IMR-90 (cell line): ENCODE measurements around the gene RUNX2. TPM values are rescaled to one million over a fixed set of nuclear protein-coding genes. Genes with fewer than 3 reads are reported as not detected.
A peak's percentile ranks its signal among the peaks of the same experiment; 100 is the strongest.

Experiments used
- ATAC-seq: fragments of 200-7000 bp; cut with Tn5 transposase; 2 replicates; pipeline ENCODE4 v1.9.1; 2020; ENCODE audit warnings: low read depth, mild to moderate bottlenecking, moderate library complexity
- BruUV-seq: library from RNA; stranded (reverse); fragments of 400-500 nt; replicated peaks from 2 replicates; lab custom pipeline; 2021; lab: Mats Ljungman, UMichigan
- CTCF ChIA-PET: fragments of 300-600 bp; formaldehyde crosslinking; extraction: SDS; loops from one replicate; lab custom pipeline; 2021; ENCODE audit warnings: antibody characterized with exemption; lab: Yijun Ruan, JAX
- POLR2A ChIA-PET: fragments of 300-600 bp; sonication (Branson Sonifier 250); formaldehyde crosslinking; loops from one replicate; lab custom pipeline; 2022; ENCODE audit warnings: antibody characterized with exemption; ENCODE audit not compliant: unreplicated experiment; lab: Charles Lee
- DNase-seq: peaks from one replicate; pipeline ENCODE4 v3.0.0; 2013
- H2AFZ ChIP-seq: replicated peaks from 2 replicates; pipeline ENCODE3; 2013; ENCODE audit warnings: low read length, mild to moderate bottlenecking; ENCODE audit not compliant: poor library complexity
- H2AK5ac ChIP-seq: 2 replicates; pipeline ENCODE4 v1.6.1; 2013; ENCODE audit warnings: low read depth, low read length, inconsistent platforms
- H2AK9ac ChIP-seq: replicated peaks from 2 replicates; pipeline ENCODE3; 2013; ENCODE audit warnings: mild to moderate bottlenecking, low read depth, low read length, moderate library complexity; ENCODE audit not compliant: poor library complexity
- H2BK120ac ChIP-seq: 2 replicates; pipeline ENCODE4 v1.6.1; 2013; ENCODE audit warnings: low read depth, low read length, inconsistent platforms
- H2BK15ac ChIP-seq: 3 replicates; pipeline ENCODE4 v1.6.1; 2013; ENCODE audit warnings: low read depth, low read length, inconsistent platforms
- H2BK20ac ChIP-seq: 2 replicates; pipeline ENCODE4 v1.6.1; 2013; ENCODE audit warnings: low read depth, mild to moderate bottlenecking, inconsistent platforms, low read length, moderate library complexity
- H2BK5ac ChIP-seq: 2 replicates; pipeline ENCODE4 v1.6.1; 2013; ENCODE audit warnings: mild to moderate bottlenecking, low read depth, low read length, inconsistent platforms; ENCODE audit not compliant: poor library complexity, severe bottlenecking
- H3K14ac ChIP-seq: replicated peaks from 2 replicates; pipeline ENCODE4 v1.6.1; 2013; ENCODE audit warnings: low read depth, low read length, inconsistent platforms
- H3K18ac ChIP-seq: 2 replicates; pipeline ENCODE4 v1.6.1; 2013; ENCODE audit warnings: low read depth, low read length, control low read depth
- H3K23ac ChIP-seq: 2 replicates; pipeline ENCODE4 v1.6.1; 2013; ENCODE audit warnings: low read depth, low read length, inconsistent platforms
- H3K27ac ChIP-seq: 2 replicates; pipeline ENCODE4 v1.5.1; 2013; ENCODE audit warnings: mild to moderate bottlenecking, control low read depth, low read length; ENCODE audit not compliant: insufficient read depth
- H3K27me3 ChIP-seq: 2 replicates; pipeline ENCODE4 v1.6.1; 2013; ENCODE audit warnings: low read length; ENCODE audit not compliant: control insufficient read depth, insufficient read depth
- H3K36me3 ChIP-seq: 2 replicates; pipeline ENCODE4 v1.6.1; 2013; ENCODE audit warnings: low read length, mixed read lengths; ENCODE audit not compliant: control insufficient read depth, insufficient read depth
- H3K4ac ChIP-seq: 2 replicates; pipeline ENCODE4 v1.6.1; 2013; ENCODE audit warnings: low read depth, low read length, inconsistent platforms
- H3K4me1 ChIP-seq: 2 replicates; pipeline ENCODE4 v1.6.1; 2013; ENCODE audit warnings: low read length, mixed read lengths; ENCODE audit not compliant: control insufficient read depth, insufficient read depth
- H3K4me2 ChIP-seq: 2 replicates; pipeline ENCODE4 v1.6.1; 2013; ENCODE audit warnings: low read depth, mild to moderate bottlenecking, control low read depth, low read length, moderate library complexity
- H3K4me3 ChIP-seq: 2 replicates; pipeline ENCODE4 v1.5.1; 2013; ENCODE audit warnings: low read depth, mild to moderate bottlenecking, control low read depth, low read length, moderate library complexity; ENCODE audit not compliant: insufficient read depth
- H3K56ac ChIP-seq: 2 replicates; pipeline ENCODE4 v1.6.1; 2013; ENCODE audit warnings: low read length, inconsistent platforms; ENCODE audit not compliant: insufficient read depth; ENCODE audit errors: extremely low read depth
- H3K79me1 ChIP-seq, 2 experiments: 2 replicates each; pipeline ENCODE4 v1.6.1; 2013; ENCODE audit warnings: low read length in 2 of 2, inconsistent platforms in 1 of 2, low read depth in 1 of 2
- H3K9ac ChIP-seq: 2 replicates; pipeline ENCODE4 v1.6.1; 2013; ENCODE audit warnings: low read depth, low read length, control low read depth
- H3K9me1 ChIP-seq: 2 replicates; pipeline ENCODE4 v1.6.1; 2013; ENCODE audit warnings: low read length, inconsistent platforms; ENCODE audit not compliant: insufficient read depth
- H3K9me3 ChIP-seq: 2 replicates; pipeline ENCODE4 v1.6.1; 2013; ENCODE audit warnings: low read length; ENCODE audit not compliant: control insufficient read depth, insufficient read depth
- H4K20me1 ChIP-seq: 2 replicates; pipeline ENCODE4 v1.6.1; 2013; ENCODE audit warnings: low read length, inconsistent platforms; ENCODE audit not compliant: insufficient read depth
- H4K5ac ChIP-seq: 2 replicates; pipeline ENCODE4 v1.6.1; 2013; ENCODE audit warnings: mild to moderate bottlenecking, low read depth, low read length, control low read depth
- H4K8ac ChIP-seq, 2 experiments: 2 replicates each; pipeline ENCODE4 v1.6.1; 2013; ENCODE audit warnings: low read depth in 2 of 2, low read length in 2 of 2, control low read depth in 1 of 2, inconsistent platforms in 1 of 2
- H4K91ac ChIP-seq: 2 replicates; pipeline ENCODE4 v1.6.1; 2013; ENCODE audit warnings: low read depth, low read length, inconsistent platforms; ENCODE audit not compliant: insufficient read depth
- BHLHE40 ChIP-seq: fragments of 150-350 bp; IDR thresholded peaks from 2 replicates; pipeline ENCODE4 v1.6.1; 2016; ENCODE audit warnings: mild to moderate bottlenecking, low read depth, low read length
- CEBPB ChIP-seq: IDR thresholded peaks from 2 replicates; pipeline ENCODE4 v1.6.1; 2012; ENCODE audit warnings: low read depth, low read length, improper control_type of control experiment
- MAFK ChIP-seq: IDR thresholded peaks from 2 replicates; pipeline ENCODE4 v1.6.1; 2012; ENCODE audit warnings: low read depth, low read length, improper control_type of control experiment
- NFE2L2 ChIP-seq: fragments of 150-350 bp; IDR thresholded peaks from 2 replicates; pipeline ENCODE4 v1.6.1; 2016; ENCODE audit warnings: low read depth, mild to moderate bottlenecking, low read length
- whole genome bisulfite sequencing, 2 experiments: methylation state at CpG; one replicate each; pipeline versions ENCODE4 v1.1.5 to v1.1.7; 2013; ENCODE audit warnings: missing lambda C conversion rate in 2 of 2; ENCODE audit not compliant: insufficient read length in 1 of 2; ENCODE audit errors: extremely low coverage in 2 of 2; 5-methylcytosine and 5-hydroxymethylcytosine counted together
- dilution Hi-C: fragments of 300-500 bp; cut with HindIII; formaldehyde crosslinking; loops from one replicate; pipeline ENCODE4 v1.14.3; 2018; ENCODE audit warnings: low sequenced_read_pairs; ENCODE audit not compliant: unreplicated experiment
- in situ Hi-C: fragments of 300-500 bp; cut with MboI; formaldehyde crosslinking; loops from 3 replicates; pipeline ENCODE4 v1.14.3; 2019; ENCODE audit warnings: low sequenced_read_pairs, inconsistent platforms, mixed read lengths
- intact Hi-C: fragments of 100-400 bp; cut with micrococcal nuclease; formaldehyde crosslinking; loops from 2 replicates; pipeline ENCODE4 v1.10.0; 2022
- polyA plus RNA-seq, 3 experiments: library from polyadenylated mRNA; depleted of rRNA; stranded (reverse); fragments of >200 nt; gene quantifications; 2 replicates each; pipeline ENCODE4 v1.2.3, GENCODE V29; 2012; ENCODE audit warnings: low replicate concordance in 1 of 3
- total RNA-seq: library from RNA; depleted of rRNA; stranded (reverse); fragments of >200 nt; gene quantifications from 2 replicates; pipeline ENCODE4 v1.2.3, GENCODE V29; 2012

RUNX2 gene
- total and polyA plus RNA-seq, 2 of the 4 experiments (the other 2 are of a cell fraction): 2.3 to 4.7 TPM

DNA sequence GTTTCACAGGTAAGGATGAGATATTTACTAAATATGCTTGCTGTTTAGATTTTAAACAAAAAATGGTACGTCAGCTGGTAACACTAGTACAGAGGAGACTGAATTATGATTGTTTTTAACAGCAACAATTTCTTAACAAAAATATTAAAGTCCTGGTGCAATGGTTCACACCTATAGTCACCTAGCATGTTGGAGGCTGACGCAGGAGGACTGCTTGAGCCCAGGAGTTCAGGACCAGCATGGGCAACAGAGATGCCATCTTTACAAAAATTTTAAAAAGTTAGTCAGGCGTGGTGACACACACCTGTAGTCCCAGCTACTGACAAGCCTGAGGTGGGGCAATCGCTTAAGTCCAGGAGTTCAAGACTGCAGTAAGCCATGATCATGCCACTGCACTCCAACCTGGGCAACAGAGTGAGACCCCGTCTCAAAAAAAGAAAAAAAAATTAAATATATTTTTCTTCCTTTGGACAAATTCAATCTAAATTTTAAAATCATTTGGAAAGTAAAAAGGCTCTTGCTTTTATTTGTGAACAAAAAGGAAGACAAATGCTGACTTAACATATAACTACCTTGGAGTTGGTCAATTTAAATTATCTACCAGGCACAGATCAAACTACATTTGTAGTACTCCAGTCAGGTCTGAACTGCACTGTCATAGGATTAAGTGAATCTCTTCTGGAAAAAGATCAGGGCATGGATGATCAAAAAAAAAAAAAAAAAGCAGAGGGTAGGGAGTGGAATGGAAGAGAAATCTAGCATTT is 38.2 kb upstream of the RUNX2 start:
- no peak overlapping the region for H2AK5ac ChIP-seq
- no peak overlapping the region for H2BK15ac ChIP-seq
- H4K8ac ChIP-seq: no peak overlapping the region
- no TSS peak for BruUV-seq
- no peaks in the 10 kb centered on the region for H3K79me1 ChIP-seq
- H3K9me3 ChIP-seq: no peaks in the 10 kb centered on the region
- no peaks in the 10 kb centered on the region for H3K36me3 ChIP-seq
- H3K4me3 ChIP-seq: no peak overlapping the region
- H3K18ac ChIP-seq: no peak overlapping the region
- H3K9me1 ChIP-seq: no peaks in the 10 kb centered on the region
- dilution Hi-C loops (no loop called here), in situ Hi-C loops (no loop called here), intact Hi-C loops (no loop called here)
- no peak overlapping the region for H2AK9ac ChIP-seq
- no peaks in the 10 kb centered on the region for H3K4me1 ChIP-seq
- CTCF ChIA-PET: no interaction called here
- H2BK20ac ChIP-seq: no peak overlapping the region
- H3K4me2 ChIP-seq: no peak overlapping the region
- POLR2A ChIA-PET: no interaction called here
- no peak overlapping the region for H4K5ac ChIP-seq
- no peak for ATAC-seq
- no peak overlapping the region for H3K23ac ChIP-seq
- 100% methylated on average over 2 of the region's 5 CpGs; no CpG with 5 or more reads in 1 of the 2 experiments for WGBS, 2 experiments
- H3K27me3 ChIP-seq: no peaks in the 10 kb centered on the region
- no peak overlapping the region for H2AFZ ChIP-seq
- TF ChIP-seq CEBPB: no peak
- TF ChIP-seq BHLHE40: no peak
- peak; percentile 40; the same call in 1 of the 2 replicates for TF ChIP-seq MAFK
- no peak for TF ChIP-seq NFE2L2
- H3K27ac ChIP-seq: no peak overlapping the region
- H3K56ac ChIP-seq: no peak overlapping the region
- no peak overlapping the region for H3K9ac ChIP-seq
- no peaks in the 10 kb centered on the region for H4K20me1 ChIP-seq
- H3K14ac ChIP-seq: no peak overlapping the region
- H4K91ac ChIP-seq: no peak overlapping the region
- H3K4ac ChIP-seq: no peak overlapping the region
- no peak overlapping the region for H2BK120ac ChIP-seq
- no peak overlapping the region for H2BK5ac ChIP-seq
- DNase-seq: no peak
